ENCODE measurements around the gene GNPTAB. TPM values are rescaled to one million over a fixed set of nuclear protein-coding genes. Genes with fewer than 3 reads are reported as not detected.

GNPTAB gene
- total RNA-seq, 2 donors from 2014 or later = 27.8 to 30.5 TPM

DNA sequence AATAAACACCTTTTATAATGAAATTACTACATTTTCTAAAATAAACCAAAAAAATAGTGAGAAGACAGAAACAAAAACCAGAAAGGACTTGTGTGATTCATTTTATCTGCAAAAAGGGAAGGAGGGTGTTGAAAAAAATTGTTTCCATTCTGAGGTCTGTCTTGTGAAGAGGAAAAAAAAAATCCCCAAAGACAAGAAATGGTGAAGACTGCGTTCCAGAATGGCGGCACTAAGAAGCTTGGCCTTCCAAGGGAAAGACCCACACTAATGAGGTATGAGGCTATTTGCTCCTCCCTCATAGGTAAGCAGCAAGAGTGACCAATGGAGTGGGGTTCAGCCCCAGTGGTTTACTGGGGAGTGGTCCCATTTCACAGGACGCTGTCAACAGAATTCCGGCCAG is 35.0 kb downstream of the GNPTAB start:
- no peaks in the 10 kb centered on the region for H3K9me3 ChIP-seq (ENCODE audit: control insufficient read depth, low read length)
- Mint-ChIP-seq H3K27me3 (ENCODE audit: insufficient read depth) (no peaks in the 10 kb centered on the region), H3K27ac (peak overlapping the region; percentile 46), H3K4me3 (no peak overlapping the region), H3K36me3 (ENCODE audit: low read depth) (no peaks in the 10 kb centered on the region), H3K9me3 (no peaks in the 10 kb centered on the region), H3K4me1 (no peaks in the 10 kb centered on the region)
- peaks cover 5% of the 10 kb centered on the region for H3K36me3 ChIP-seq (ENCODE audit: control insufficient read depth, insufficient read depth, low read length)
- no peaks in the 10 kb centered on the region for H3K27me3 ChIP-seq (ENCODE audit: control insufficient read depth, insufficient read depth, low read length, poor library complexity, severe bottlenecking)
- no peak overlapping the region for H3K4me3 ChIP-seq (ENCODE audit: low read length)
- no peak for DNase-seq
- H3K4me1 ChIP-seq (ENCODE audit: control insufficient read depth, insufficient read depth, low read length) = no peaks in the 10 kb centered on the region
- no peak overlapping the region for H3K9ac ChIP-seq (ENCODE audit: extremely low read depth, low read length, poor library complexity, severe bottlenecking)
- H3K27ac ChIP-seq (ENCODE audit: low read depth, low read length) = no peak overlapping the region
- WGBS, 2 experiments (ENCODE audit: insufficient coverage in 1 of 2, insufficient read length in 1 of 2) = 88 to 96% methylated on average over 4 of the region's 4 CpGs
- TF ChIP-seq, protein P1, sequence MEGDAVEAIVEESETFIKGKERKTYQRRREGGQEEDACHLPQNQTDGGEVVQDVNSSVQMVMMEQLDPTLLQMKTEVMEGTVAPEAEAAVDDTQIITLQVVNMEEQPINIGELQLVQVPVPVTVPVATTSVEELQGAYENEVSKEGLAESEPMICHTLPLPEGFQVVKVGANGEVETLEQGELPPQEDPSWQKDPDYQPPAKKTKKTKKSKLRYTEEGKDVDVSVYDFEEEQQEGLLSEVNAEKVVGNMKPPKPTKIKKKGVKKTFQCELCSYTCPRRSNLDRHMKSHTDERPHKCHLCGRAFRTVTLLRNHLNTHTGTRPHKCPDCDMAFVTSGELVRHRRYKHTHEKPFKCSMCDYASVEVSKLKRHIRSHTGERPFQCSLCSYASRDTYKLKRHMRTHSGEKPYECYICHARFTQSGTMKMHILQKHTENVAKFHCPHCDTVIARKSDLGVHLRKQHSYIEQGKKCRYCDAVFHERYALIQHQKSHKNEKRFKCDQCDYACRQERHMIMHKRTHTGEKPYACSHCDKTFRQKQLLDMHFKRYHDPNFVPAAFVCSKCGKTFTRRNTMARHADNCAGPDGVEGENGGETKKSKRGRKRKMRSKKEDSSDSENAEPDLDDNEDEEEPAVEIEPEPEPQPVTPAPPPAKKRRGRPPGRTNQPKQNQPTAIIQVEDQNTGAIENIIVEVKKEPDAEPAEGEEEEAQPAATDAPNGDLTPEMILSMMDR (conservative IDR thresholded peaks at IDR 0.05) = no peak

DNA sequence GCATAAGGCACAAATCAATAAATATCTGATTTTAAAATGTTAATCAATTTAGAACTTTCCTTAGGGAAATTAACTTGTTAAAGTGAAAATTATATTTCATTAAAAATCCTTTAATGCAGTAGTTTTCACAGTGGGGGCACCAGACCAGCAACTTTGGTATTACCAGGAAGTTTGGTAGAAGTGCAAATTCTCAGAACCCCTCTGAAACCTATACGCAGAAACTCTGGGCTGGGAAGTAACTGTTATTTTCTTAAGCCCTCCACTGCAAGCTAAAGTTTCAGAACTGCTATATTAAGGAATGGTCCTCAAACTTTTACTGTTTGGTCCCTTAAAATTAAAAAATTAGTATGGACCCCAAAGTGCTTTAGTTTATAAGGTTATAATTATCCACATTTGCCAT is 35.7 kb downstream of the GNPTAB start:
- no peak for DNase-seq
- H3K9ac ChIP-seq (ENCODE audit: extremely low read depth, low read length, poor library complexity, severe bottlenecking) = no peak overlapping the region
- H3K4me1 ChIP-seq (ENCODE audit: control insufficient read depth, insufficient read depth, low read length) = no peaks in the 10 kb centered on the region
- no peaks in the 10 kb centered on the region for H3K27me3 ChIP-seq (ENCODE audit: control insufficient read depth, insufficient read depth, low read length, poor library complexity, severe bottlenecking)
- H3K36me3 Mint-ChIP-seq (ENCODE audit: low read depth) = no peaks in the 10 kb centered on the region
- H3K27ac ChIP-seq (ENCODE audit: low read depth, low read length) = no peak overlapping the region
- H3K4me3 ChIP-seq (ENCODE audit: low read length) = no peak overlapping the region
- H3K9me3 Mint-ChIP-seq = no peaks in the 10 kb centered on the region
- H3K4me1 Mint-ChIP-seq = no peaks in the 10 kb centered on the region
- H3K9me3 ChIP-seq (ENCODE audit: control insufficient read depth, low read length) = no peaks in the 10 kb centered on the region
- whole genome bisulfite sequencing, 2 experiments (ENCODE audit: insufficient coverage in 1 of 2, insufficient read length in 1 of 2) = 100% methylated on average over 1 of the region's 1 CpG
- no peaks in the 10 kb centered on the region for H3K27me3 Mint-ChIP-seq (ENCODE audit: insufficient read depth)
- no peak overlapping the region for H3K4me3 Mint-ChIP-seq
- TF ChIP-seq, protein P1 (conservative IDR thresholded peaks at IDR 0.05) = no peak
- H3K27ac Mint-ChIP-seq = no peak overlapping the region
- peaks cover 5% of the 10 kb centered on the region for H3K36me3 ChIP-seq (ENCODE audit: control insufficient read depth, insufficient read depth, low read length)

- Mint-ChIP-seq H3K4me1 (no peaks in the 10 kb centered on the region), H3K4me3 (no peak overlapping the region), H3K27ac (no peak overlapping the region), H3K27me3 (ENCODE audit: insufficient read depth) (no peaks in the 10 kb centered on the region), H3K9me3 (no peaks in the 10 kb centered on the region), H3K36me3 (ENCODE audit: low read depth) (peaks cover 3% of the 10 kb centered on the region)
- DNase-seq = no peak
- Histone ChIP-seq H3K4me3 (ENCODE audit: low read length) (no peak overlapping the region), H3K4me1 (ENCODE audit: control insufficient read depth, insufficient read depth, low read length) (no peaks in the 10 kb centered on the region), H3K27me3 (ENCODE audit: control insufficient read depth, insufficient read depth, low read length, poor library complexity, severe bottlenecking) (no peaks in the 10 kb centered on the region), H3K36me3 (ENCODE audit: control insufficient read depth, insufficient read depth, low read length) (peaks cover 5% of the 10 kb centered on the region), H3K9me3 (ENCODE audit: control insufficient read depth, low read length) (no peaks in the 10 kb centered on the region), H3K9ac (ENCODE audit: extremely low read depth, low read length, poor library complexity, severe bottlenecking) (no peak overlapping the region), H3K27ac (ENCODE audit: low read depth, low read length) (no peak overlapping the region)
- TF ChIP-seq, protein P1 (conservative IDR thresholded peaks at IDR 0.05) = no peak
- WGBS, 2 experiments (ENCODE audit: insufficient coverage in 1 of 2, insufficient read length in 1 of 2) = 90% methylated on average over 2 of the region's 2 CpGs; no CpG with 5 or more reads in 1 of the 2 experiments
These were observed 36.2 kb downstream of the GNPTAB start for GRCh38 chr12:101794574-101794973.

Data from endodermal cell (in vitro differentiated cells).